ENCODE measurements around the gene AP1S1.
A peak's percentile ranks its signal among the peaks of the same experiment; 100 is the strongest.
"Not testable (repeated sequence)": the region's sequence is repeated elsewhere in the genome, so short reads cannot be mapped to it uniquely, and the experiment has no call there.

AP1S1 gene

DNA sequence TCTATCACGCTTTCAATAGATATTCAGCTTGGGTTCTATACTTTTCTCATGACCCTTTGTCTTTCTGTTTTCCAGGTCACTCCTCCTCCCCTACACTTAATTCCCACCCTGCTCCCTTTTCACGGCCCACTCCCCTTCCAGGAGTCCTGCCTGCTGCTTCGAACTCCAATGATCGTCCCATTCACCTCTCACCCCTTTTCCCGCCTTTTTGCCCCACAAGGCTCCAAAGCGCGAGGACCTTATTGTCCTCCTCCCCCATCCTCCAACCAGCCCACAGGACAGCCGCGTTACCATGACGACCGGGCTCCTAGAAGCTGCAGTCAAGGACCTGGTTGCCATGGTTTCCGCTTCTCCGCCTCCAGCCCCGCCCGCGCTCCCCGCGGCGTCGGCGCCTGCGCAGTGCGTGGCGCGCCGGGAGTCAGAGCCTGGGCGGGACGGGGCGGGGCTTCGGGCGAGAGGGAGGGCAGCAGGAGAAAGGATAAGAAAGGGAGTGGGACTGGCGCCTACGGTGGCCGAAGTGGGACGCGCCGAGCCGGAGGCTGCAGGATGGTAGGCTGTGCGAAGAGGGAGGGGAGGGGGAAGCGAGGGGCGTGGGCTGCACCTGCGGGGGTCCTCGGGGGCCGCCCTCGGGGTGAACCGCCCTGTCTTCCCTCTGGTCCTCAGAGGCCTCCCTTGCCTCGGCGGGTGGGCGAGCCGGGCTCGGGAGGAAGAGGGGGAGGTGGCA, at the start of gene AP1S1:
Gene AP1S1, plus strand, starts transcription at position 508 of the 724 bp plus-strand sequence. Its CDS starts 39 bp downstream, at position 547.
- DNase-seq: peak; percentile 96

GRCh38 chr7:101104799-101105198, 49.5 kb upstream of the AP1S1 start:
- DNase-seq: no peak

DNA sequence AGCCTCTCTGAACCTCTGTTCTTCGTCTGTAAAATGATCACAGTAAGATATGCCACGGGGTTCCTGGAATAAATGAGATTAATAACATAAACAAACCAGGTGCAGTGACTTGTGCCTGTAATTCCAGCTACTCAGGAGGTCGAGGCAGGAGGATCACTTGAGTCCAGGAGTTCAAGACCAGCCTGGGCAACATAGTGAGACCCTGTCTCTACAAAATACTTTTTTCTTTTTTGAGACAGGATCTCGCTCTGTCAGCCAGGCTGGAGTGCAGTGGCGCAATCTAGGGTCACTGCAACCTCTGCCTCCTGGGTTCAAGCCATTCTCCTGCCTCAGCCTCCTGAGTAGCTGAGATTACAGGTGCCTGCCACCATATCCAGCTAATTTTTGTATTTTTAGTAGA, 49.0 kb upstream of the AP1S1 start:
- DNase-seq: not testable (repeated sequence)

- no peak for DNase-seq
Measured at GRCh38 chr7:101106386-101106785, 47.9 kb upstream of the AP1S1 start.

DNA sequence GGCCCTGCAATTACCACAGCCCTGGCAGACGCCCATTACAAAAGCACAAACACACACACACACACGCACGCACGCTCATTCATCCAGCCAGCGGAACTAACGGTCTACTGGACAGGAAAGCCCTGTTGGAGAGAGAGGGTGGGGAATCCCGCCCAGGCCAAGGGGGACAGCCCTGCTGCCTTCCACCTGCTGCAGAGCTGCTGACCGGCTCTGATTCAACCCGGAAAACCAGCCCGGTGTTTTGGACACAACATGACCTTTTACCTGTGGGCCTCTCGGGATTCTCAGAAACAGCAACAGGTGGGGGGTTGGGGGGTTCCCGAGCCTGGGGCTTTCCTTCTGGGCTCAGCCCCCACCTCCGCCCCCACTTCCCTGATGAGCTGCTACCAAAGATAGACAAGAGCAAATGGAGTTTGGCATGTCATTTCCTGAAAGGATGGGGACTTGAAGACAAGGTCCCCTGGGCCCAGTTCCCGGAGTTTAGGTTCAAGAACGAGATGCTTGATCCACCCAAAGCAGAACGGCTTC, 45.9 kb upstream of the AP1S1 start:
- no peak for DNase-seq

DNA sequence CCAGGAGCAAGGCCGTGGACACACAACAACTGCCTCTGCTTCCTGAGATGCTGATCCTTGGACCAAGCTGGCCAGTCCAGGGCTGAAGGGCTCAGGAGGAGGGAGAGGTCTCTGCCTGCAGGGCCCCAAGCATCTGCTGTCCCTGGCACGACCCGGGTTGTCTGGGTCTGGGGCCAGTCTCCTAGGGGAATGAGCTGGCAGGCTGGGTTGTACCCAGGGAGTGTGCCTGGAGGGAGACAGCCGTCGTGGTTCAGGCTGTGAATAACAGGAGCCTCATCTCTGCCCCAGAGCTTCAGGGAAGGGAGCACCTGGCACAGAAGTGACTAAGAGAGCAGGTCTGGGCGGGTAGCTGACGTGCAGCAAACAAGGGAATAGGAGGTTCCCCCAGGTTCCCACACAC, 45.3 kb upstream of the AP1S1 start:
- DNase-seq: no peak

GRCh38 chr7:101109368-101109767, 44.9 kb upstream of the AP1S1 start:
- no peak for DNase-seq

DNA sequence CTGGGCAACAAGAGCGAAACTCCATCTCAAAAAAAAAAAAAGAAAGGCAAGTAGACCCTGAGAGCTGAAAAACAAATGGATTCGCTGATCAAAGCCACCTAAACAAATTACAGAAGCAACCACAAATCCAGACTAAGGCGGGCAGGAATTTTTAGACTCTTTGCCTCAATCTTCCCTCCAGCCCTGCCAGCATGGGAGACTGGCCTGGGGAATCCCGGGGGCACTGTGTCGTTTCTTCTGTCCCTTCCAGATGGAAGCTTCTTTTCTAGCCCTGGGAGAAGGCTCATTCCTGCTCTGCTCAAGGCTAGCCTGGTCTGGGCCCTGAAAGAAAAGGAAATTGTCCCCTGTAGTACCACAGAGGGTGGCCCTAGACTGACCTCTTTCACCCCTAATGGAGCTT, 43.0 kb upstream of the AP1S1 start:
- no peak for DNase-seq

DNA sequence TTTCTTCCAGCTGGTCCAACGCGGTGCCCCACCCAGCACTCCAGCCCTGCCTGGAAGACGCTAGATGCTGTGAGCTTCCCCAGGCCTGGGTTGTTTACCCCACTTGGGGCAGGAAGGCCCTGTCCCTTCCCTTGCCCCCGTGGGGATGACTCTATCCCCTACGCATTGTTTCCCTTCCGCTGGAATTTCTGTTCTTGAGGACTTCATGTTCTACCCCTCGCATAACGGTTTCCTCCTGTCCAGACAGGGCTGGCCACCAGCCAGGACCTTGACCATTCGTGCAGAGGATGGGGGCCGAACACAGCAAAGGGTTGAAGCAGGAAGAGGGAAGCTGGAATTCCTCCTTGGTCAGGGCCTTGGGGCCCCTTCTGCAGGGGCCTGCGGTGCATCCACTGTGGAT, 42.0 kb upstream of the AP1S1 start:
- DNase-seq: no peak

DNA sequence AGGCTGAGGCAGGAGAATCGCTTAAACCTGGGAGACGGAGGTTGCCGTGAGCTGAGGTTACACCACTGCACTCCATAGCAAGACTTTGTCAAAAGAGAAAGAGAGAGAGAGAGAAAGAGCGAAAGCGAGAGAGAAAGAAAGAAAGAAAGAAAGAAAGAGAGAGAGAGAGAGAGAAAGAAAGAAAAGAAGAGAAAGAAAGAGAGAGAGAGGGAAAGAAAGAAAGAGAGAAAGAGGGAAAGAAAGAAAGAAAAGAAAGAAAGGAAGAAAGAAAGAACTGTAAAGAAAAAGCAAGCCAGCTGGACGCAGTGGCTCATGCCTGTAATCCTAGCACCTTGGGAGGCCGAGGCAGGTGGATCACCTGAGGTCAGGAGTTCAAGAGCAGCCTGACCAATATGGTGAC, 41.1 kb upstream of the AP1S1 start:
- not testable (repeated sequence) for DNase-seq

DNA sequence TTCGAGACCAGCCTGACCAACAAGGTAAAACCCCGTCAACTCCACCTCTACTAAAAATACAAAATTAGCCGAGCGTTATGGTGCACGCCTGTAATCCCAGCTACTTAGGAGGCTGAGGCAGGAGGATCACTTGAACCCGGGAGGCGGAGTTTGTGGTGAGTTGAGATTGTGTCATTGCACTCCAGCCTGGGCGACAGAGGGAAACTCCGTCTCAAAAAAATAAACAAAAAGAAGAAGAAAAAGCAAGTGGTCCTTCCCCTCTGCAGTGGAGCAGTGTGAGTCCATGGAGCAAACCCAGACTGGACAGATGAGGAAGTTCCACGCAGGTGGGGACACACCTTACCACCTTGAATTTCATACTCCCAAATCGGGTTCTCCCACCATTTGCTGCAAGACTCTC, 40.4 kb upstream of the AP1S1 start:
- no peak for DNase-seq

- no peak for DNase-seq
Measured at GRCh38 chr7:101114492-101114891, 39.8 kb upstream of the AP1S1 start.

DNA sequence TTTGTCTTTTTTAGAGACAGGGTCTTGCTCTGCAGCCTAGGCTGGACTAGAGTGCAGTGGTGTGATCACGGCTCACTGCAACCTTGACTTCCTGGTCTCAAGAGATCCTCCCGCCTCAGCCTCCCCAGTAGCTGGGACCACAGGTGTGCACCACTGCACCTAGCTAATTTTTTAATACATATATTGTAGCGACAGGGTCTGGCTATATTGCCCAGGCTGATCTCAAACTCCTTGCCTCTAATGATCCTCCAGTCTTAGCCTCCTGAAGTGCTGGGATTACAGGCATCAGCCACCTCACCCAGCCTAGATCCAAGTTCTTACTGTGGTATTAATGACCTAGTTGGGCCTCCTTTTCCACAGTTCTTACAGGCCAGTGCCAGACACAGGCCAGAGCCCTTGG, 39.1 kb upstream of the AP1S1 start:
- no peak for DNase-seq

- DNase-seq: no peak
Measured at GRCh38 chr7:101116898-101117297, 37.4 kb upstream of the AP1S1 start.

DNA sequence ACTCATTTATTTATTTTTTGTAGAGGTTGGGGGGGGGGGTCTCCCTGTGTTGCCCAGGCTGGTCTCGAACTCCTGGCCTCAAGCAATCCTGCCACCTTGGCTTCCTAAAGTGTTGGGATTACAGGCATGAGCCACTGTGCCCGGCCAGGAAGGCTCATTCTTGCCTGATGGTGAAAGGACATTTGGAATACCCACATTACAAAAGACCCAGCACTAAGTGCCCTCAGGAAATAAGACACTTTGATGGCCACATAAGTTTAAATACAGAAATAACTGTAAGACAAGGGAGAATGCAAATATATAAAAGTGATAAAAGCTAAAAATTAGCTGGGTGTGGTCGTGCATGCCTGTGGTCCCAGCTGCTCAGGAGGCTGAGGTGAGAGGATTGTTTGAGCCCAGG, 35.4 kb upstream of the AP1S1 start:
- DNase-seq: no peak

DNA sequence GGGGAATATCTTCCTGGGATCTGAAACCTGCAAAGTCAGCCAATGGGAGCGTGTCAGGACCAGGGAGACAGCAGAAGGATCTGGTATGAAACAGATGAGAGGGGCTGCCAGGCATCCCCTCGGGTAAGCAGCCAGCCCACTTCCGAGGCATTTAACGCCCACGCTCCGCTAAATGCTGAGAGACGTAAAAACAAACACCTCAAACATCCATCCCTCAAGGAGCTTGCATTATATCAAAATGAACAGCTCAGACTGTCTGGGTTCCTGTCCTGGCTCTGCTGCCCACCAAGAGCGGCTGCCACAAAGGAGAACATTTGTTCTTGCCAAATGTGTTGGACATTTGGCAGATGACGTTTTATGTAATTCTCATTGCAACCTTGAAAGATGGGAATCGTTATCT, 34.4 kb upstream of the AP1S1 start:
- DNase-seq: no peak

DNA sequence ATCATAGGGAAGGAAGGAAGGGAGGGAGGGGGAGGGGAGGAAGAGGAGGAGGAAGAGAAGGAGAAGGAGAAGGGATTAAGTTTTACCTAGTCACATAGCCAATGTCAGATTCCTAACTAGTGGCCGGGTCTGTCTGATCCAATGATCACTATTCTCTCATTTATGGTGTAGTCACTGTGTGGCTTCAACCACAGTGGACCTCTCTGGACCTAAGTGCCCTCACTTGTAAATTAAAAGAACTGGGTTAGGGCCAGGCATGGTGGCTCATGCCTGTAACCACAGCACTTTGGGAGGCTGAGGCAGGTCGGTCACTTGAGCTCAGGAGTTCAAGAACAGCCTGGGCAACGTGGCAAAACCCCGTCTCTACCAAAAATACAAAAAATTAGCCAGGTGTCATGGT, 34.0 kb upstream of the AP1S1 start:
- DNase-seq: no peak

DNA sequence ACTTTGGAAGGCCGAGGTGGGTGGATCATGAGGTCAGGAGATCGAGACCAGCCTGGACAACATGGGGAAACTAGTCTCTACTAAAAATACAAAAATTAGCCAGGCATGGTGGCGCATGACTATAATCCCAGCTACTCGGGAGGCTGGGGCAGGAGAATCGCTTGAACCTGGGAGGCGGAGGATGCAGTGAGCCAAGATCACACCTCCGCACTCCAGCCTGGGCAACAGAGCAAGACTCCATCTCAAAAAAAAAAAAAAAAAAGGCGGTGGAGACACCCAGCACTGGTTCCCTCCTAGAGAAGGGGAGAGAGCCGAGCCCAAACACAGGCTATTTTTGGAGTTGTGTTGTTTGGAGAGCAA, 32.7 kb upstream of the AP1S1 start:
- DNase-seq: not testable (repeated sequence)

GRCh38 chr7:101121991-101122932, 32.0 kb upstream of the AP1S1 start:
- no peak for DNase-seq

DNA sequence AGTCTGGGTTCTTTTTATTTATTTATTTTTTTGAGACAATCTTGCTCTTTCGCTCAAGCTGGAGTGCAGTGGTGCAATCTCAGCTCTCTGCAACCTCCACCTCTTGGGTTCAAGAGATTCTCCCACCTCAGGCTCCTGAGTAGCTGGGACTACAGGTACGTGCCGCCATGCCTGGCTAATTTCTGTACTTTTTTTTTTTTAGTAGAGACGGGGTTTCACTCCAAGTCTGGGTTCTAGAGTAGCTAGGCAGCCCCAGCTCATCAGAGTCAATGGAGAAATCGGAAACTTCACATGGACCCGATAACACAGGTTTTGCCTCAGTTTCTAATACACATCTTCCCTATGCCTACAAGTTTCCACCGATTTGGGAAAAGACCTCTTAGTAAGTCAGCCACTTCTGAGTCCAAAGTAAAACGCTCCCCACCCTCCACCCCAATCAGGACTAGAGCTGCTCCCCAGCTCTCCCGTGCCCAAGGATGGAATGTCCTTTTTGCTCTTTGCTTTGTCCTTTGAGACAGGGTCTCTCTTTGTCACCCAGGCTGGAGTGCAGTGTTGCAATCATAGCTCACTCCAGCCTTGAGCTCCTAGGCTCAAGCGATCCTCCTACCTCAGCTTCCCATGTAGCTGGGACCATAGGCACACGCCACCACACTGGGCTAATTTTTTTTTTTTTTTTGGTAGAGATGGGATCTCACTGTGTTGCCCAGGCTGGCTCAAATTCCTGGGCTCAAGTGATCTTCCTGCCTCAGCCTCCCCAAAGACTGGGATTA, 31.2 kb upstream of the AP1S1 start:
- no peak for DNase-seq

DNA sequence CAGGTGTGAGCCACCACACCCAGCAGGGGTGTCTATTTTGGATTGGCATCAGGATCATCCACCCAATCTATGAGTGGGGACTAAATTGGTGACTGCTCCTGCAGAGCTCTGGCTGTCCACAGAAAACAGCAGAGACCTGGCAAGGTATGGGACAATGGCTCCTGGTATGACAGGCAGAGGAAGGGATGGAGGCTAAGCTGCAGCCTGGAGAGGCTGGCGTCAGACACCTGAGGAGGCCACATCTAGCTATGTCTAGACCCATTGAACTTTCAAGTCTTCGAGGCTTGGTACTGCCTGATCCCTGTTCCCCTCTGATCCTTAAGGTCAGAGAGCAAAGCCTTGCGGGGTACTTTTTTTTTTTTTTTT, 30.6 kb upstream of the AP1S1 start:
- no peak for DNase-seq

GRCh38 chr7:101124376-101125056, 29.8 kb upstream of the AP1S1 start:
- DNase-seq: peak; percentile 18
